Loucy (cell line): ENCODE measurements around the gene CAPN9.
"Not testable (repeated sequence)": the region's sequence is repeated elsewhere in the genome, so short reads cannot be mapped to it uniquely, and the experiment has no call there.

Experiments used
- H2AFZ ChIP-seq: fragments of 200-600 bp; sonication (generic); 2 replicates; pipeline ENCODE4 v1.6.0; 2016; ENCODE audit warnings: antibody characterized with exemption, mild to moderate bottlenecking, low read length, moderate library complexity
- H3F3A ChIP-seq: fragments of 200-600 bp; 2 replicates; pipeline ENCODE4 v1.6.0; 2016; ENCODE audit warnings: antibody characterized with exemption, low read depth, mild to moderate bottlenecking
- H3K27me3 ChIP-seq: fragments of 200-600 bp; sonication (generic); 2 replicates; pipeline ENCODE4 v1.6.1; 2014; ENCODE audit warnings: low read length, mild to moderate bottlenecking; ENCODE audit not compliant: insufficient read depth, poor library complexity, severe bottlenecking
- H3K36me3 ChIP-seq: fragments of 200-600 bp; sonication (generic); 2 replicates; pipeline ENCODE4 v1.6.1; 2016; ENCODE audit warnings: low read length; ENCODE audit not compliant: insufficient read depth
- H3K4me1 ChIP-seq: fragments of 200-600 bp; sonication (generic); 2 replicates; pipeline ENCODE4 v1.5.1; 2014; ENCODE audit warnings: low read length, mild to moderate bottlenecking; ENCODE audit not compliant: insufficient read depth, poor library complexity, severe bottlenecking
- H3K4me2 ChIP-seq: fragments of 200-600 bp; sonication (generic); 2 replicates; pipeline ENCODE4 v1.6.0; 2014; ENCODE audit warnings: antibody characterized with exemption, low read length, low read depth, mild to moderate bottlenecking; ENCODE audit not compliant: poor library complexity, severe bottlenecking
- H3K4me3 ChIP-seq: fragments of 200-600 bp; sonication (generic); 2 replicates; pipeline ENCODE4 v1.5.1; 2014; ENCODE audit warnings: low read length, mild to moderate bottlenecking, mixed read lengths; ENCODE audit not compliant: poor library complexity, severe bottlenecking
- H3K79me2 ChIP-seq: fragments of 200-600 bp; sonication (generic); 2 replicates; pipeline ENCODE4 v1.6.1; 2014; ENCODE audit warnings: low read length; ENCODE audit not compliant: insufficient read depth
- H3K9ac ChIP-seq: fragments of 200-600 bp; sonication (generic); 2 replicates; pipeline ENCODE4 v1.6.0; 2014; ENCODE audit warnings: mild to moderate bottlenecking, low read depth, low read length, moderate library complexity; ENCODE audit not compliant: poor library complexity, severe bottlenecking
- H3K9me2 ChIP-seq: fragments of 200-600 bp; sonication (generic); replicated peaks from 2 replicates; pipeline ENCODE4 v1.6.1; 2016; ENCODE audit warnings: low read depth, low read length, mixed read lengths
- H3K9me3 ChIP-seq: fragments of 200-600 bp; sonication (generic); 2 replicates; pipeline ENCODE4 v1.6.1; 2014; ENCODE audit warnings: mild to moderate bottlenecking, antibody characterized with exemption, low read length, low read depth; ENCODE audit not compliant: insufficient read depth
- H4K20me1 ChIP-seq: fragments of 200-600 bp; sonication (generic); 2 replicates; pipeline ENCODE4 v1.6.0; 2014; ENCODE audit warnings: antibody characterized with exemption, low read length, mild to moderate bottlenecking; ENCODE audit not compliant: insufficient read depth, poor library complexity, severe bottlenecking
- EZH2phosphoT487 ChIP-seq: fragments of 200-600 bp; IDR thresholded peaks from 2 replicates; pipeline ENCODE4 v1.6.1; 2018; ENCODE audit warnings: antibody characterized with exemption, mild to moderate bottlenecking, moderate library complexity, borderline replicate concordance
- TF ChIP-seq, protein P1 (sequence below): fragments of 200-600 bp; sonication (generic); conservative IDR thresholded peaks from 2 replicates; pipeline ENCODE4 v1.5.1; 2014; ENCODE audit warnings: mild to moderate bottlenecking, antibody characterized with exemption, low read length

Gene CAPN9, protein sequence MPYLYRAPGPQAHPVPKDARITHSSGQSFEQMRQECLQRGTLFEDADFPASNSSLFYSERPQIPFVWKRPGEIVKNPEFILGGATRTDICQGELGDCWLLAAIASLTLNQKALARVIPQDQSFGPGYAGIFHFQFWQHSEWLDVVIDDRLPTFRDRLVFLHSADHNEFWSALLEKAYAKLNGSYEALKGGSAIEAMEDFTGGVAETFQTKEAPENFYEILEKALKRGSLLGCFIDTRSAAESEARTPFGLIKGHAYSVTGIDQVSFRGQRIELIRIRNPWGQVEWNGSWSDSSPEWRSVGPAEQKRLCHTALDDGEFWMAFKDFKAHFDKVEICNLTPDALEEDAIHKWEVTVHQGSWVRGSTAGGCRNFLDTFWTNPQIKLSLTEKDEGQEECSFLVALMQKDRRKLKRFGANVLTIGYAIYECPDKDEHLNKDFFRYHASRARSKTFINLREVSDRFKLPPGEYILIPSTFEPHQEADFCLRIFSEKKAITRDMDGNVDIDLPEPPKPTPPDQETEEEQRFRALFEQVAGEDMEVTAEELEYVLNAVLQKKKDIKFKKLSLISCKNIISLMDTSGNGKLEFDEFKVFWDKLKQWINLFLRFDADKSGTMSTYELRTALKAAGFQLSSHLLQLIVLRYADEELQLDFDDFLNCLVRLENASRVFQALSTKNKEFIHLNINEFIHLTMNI

DNA sequence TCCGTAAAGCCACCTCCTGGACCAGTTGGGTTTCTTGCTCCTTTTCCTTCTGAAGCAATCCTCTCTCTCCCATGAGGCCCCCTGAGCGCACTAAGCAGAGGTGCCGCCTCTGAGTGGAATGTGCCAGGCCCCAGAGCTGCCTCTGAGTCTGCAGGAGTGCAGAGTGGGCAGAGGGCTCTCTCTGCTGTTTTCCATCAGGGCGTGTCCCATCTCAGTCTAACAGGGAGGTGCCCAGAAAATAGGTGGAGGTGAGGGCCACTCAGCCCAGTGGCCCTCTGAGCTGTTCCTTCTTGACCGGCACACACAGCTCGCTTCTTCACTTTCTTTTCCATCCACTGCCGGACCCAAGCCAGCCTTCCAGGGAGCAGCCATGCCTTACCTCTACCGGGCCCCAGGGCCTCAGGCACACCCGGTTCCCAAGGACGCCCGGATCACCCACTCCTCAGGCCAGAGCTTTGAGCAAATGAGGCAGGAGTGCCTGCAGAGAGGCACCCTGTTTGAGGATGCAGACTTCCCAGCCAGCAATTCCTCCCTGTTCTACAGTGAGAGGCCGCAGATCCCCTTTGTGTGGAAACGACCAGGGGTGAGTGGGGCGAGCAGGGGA is at the start of gene CAPN9:
Gene CAPN9, plus strand, starts transcription at position 262 of the 604 bp plus-strand sequence. Its CDS starts 109 bp downstream, at position 371.
- no peak within 1 kb of the TSS for H2AFZ ChIP-seq
- H3K79me2 ChIP-seq: no peaks in the 10 kb centered on the region
- no peaks in the 10 kb centered on the region for H3K27me3 ChIP-seq
- no peak within 1 kb of the TSS for H3K9ac ChIP-seq
- no peaks in the 10 kb centered on the region for H3K36me3 ChIP-seq
- no peak within 1 kb of the TSS for H3K4me3 ChIP-seq
- no peaks in the 10 kb centered on the region for H4K20me1 ChIP-seq
- no peaks in the 10 kb centered on the region for H3F3A ChIP-seq
- no peak within 1 kb of the TSS for H3K4me2 ChIP-seq
- no peaks in the 10 kb centered on the region for H3K9me2 ChIP-seq
- TF ChIP-seq, protein P1, sequence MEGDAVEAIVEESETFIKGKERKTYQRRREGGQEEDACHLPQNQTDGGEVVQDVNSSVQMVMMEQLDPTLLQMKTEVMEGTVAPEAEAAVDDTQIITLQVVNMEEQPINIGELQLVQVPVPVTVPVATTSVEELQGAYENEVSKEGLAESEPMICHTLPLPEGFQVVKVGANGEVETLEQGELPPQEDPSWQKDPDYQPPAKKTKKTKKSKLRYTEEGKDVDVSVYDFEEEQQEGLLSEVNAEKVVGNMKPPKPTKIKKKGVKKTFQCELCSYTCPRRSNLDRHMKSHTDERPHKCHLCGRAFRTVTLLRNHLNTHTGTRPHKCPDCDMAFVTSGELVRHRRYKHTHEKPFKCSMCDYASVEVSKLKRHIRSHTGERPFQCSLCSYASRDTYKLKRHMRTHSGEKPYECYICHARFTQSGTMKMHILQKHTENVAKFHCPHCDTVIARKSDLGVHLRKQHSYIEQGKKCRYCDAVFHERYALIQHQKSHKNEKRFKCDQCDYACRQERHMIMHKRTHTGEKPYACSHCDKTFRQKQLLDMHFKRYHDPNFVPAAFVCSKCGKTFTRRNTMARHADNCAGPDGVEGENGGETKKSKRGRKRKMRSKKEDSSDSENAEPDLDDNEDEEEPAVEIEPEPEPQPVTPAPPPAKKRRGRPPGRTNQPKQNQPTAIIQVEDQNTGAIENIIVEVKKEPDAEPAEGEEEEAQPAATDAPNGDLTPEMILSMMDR: no peak
- no peak for TF ChIP-seq EZH2phosphoT487
- no peaks in the 10 kb centered on the region for H3K4me1 ChIP-seq
- H3K9me3 ChIP-seq: no peaks in the 10 kb centered on the region

DNA sequence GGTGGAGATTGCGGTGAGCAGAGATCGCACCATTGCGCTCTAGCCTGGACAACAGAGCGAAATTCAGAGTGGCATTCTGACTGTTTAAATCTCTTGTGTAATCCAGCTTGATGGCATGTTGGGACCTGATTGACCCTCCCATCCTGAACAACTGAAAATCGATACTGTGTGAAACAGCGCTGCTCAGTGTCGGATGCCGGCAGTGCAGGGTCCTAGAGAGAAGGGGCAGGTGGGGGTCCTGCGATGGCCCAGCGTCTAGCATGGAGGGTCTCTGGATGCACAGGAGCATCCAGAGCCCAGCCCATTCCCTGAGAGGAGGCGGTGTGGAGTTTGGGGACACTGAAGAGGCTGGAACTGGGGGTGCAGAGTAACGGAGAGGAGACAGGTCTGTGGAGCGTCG is 49.1 kb upstream of the CAPN9 start:
- peaks cover 13% of the 10 kb centered on the region; the same call in 1 of the 2 replicates for H3K36me3 ChIP-seq
- H3K9ac ChIP-seq: no peak overlapping the region
- H2AFZ ChIP-seq: no peak overlapping the region
- H3F3A ChIP-seq: no peaks in the 10 kb centered on the region
- no peaks in the 10 kb centered on the region for H3K9me2 ChIP-seq
- no peaks in the 10 kb centered on the region for H3K79me2 ChIP-seq
- no peaks in the 10 kb centered on the region for H3K9me3 ChIP-seq
- no peak overlapping the region for H3K4me2 ChIP-seq
- peaks cover 9% of the 10 kb centered on the region for H3K4me1 ChIP-seq
- no peak overlapping the region for H3K4me3 ChIP-seq
- TF ChIP-seq EZH2phosphoT487: no peak
- TF ChIP-seq, protein P1: peak; percentile 37
- H4K20me1 ChIP-seq: no peaks in the 10 kb centered on the region
- H3K27me3 ChIP-seq: no peaks in the 10 kb centered on the region

DNA sequence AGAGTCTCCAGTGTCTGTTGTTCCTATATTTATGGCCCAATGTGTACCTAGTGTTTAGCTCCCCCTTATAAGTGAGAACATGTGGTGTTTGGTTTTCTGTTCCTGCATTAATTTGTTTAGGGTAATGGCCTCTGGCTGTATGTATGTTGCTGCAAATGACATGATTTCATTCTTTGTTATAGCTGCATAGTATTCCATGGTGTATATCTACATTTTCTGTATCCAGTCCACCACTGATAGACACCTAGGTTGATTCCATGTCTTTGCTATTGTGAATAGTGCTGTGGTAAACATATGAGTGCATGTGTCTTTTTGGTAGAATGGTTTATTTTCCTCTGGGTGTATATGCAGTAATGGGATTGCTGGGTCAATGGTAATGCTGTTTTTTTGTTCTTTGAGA is 48.2 kb upstream of the CAPN9 start:
- H3K9me3 ChIP-seq, H3K27me3 ChIP-seq, H3K9me2 ChIP-seq, H4K20me1 ChIP-seq, H3K9ac ChIP-seq, H2AFZ ChIP-seq, H3K4me2 ChIP-seq, H3K36me3 ChIP-seq, H3K4me1 ChIP-seq, H3F3A ChIP-seq, H3K4me3 ChIP-seq, H3K79me2 ChIP-seq: not testable (repeated sequence)
